ENCODE results near the gene EVX2.
A peak's percentile ranks its signal among the peaks of the same experiment; 100 is the strongest.

EVX2 gene

GRCh38 chr2:176111846-176112374, 28.1 kb upstream of the EVX2 start:
- H3K36me3 ChIP-seq (ENCODE audit: control insufficient read depth, insufficient read depth, low read length), result no peaks in the 10 kb centered on the region
- H3K9me3 ChIP-seq (ENCODE audit: control insufficient read depth, insufficient read depth, low read depth, low read length), result no peaks in the 10 kb centered on the region
- peaks cover 99% of the 10 kb centered on the region for H3K27me3 ChIP-seq (ENCODE audit: control insufficient read depth, insufficient read depth, low read length)
- no peak overlapping the region for H3K27ac ChIP-seq (ENCODE audit: low read depth, low read length)
- no peak overlapping the region for H3K4me3 ChIP-seq (ENCODE audit: low read depth, low read length)
- peak overlapping the region; percentile 61 for H3K9ac ChIP-seq (ENCODE audit: low read length)
- H3K4me1 ChIP-seq (ENCODE audit: control insufficient read depth, insufficient read depth, low read length), result peaks cover 7% of the 10 kb centered on the region

GRCh38 chr2:176111309-176111663, 27.5 kb upstream of the EVX2 start:
- H3K36me3 ChIP-seq (ENCODE audit: control insufficient read depth, insufficient read depth, low read length), result no peaks in the 10 kb centered on the region
- peaks cover 99% of the 10 kb centered on the region for H3K27me3 ChIP-seq (ENCODE audit: control insufficient read depth, insufficient read depth, low read length)

GRCh38 chr2:176110415-176111308, 26.9 kb upstream of the EVX2 start:
- Histone ChIP-seq H3K27me3 (ENCODE audit: control insufficient read depth, insufficient read depth, low read length) (peaks cover 99% of the 10 kb centered on the region), H3K27ac (ENCODE audit: low read depth, low read length) (no peak overlapping the region), H3K9ac (ENCODE audit: low read length) (no peak overlapping the region), H3K4me3 (ENCODE audit: low read depth, low read length) (no peak overlapping the region), H3K36me3 (ENCODE audit: control insufficient read depth, insufficient read depth, low read length) (no peaks in the 10 kb centered on the region), H3K4me1 (ENCODE audit: control insufficient read depth, insufficient read depth, low read length) (peaks cover 13% of the 10 kb centered on the region), H3K9me3 (ENCODE audit: control insufficient read depth, insufficient read depth, low read depth, low read length) (no peaks in the 10 kb centered on the region)

More at GRCh38 chr2:176111309-176111663, 27.5 kb upstream of the EVX2 start:
- Histone ChIP-seq H3K4me3 (ENCODE audit: low read depth, low read length) (no peak overlapping the region), H3K9ac (ENCODE audit: low read length) (peak overlapping the region; percentile 27), H3K4me1 (ENCODE audit: control insufficient read depth, insufficient read depth, low read length) (peaks cover 8% of the 10 kb centered on the region), H3K9me3 (ENCODE audit: control insufficient read depth, insufficient read depth, low read depth, low read length) (no peaks in the 10 kb centered on the region), H3K27ac (ENCODE audit: low read depth, low read length) (no peak overlapping the region)

- no peak overlapping the region; the same call in 1 of the 2 replicates for H3K4me3 ChIP-seq (ENCODE audit: low read depth, low read length)
- no peaks in the 10 kb centered on the region for H3K9me3 ChIP-seq (ENCODE audit: control insufficient read depth, insufficient read depth, low read depth, low read length)
- H3K36me3 ChIP-seq (ENCODE audit: control insufficient read depth, insufficient read depth, low read length), result no peaks in the 10 kb centered on the region
- H3K9ac ChIP-seq (ENCODE audit: low read length), result peak overlapping the region; percentile 74
- H3K27ac ChIP-seq (ENCODE audit: low read depth, low read length), result no peak overlapping the region
- H3K27me3 ChIP-seq (ENCODE audit: control insufficient read depth, insufficient read depth, low read length), result peaks cover 99% of the 10 kb centered on the region
- H3K4me1 ChIP-seq (ENCODE audit: control insufficient read depth, insufficient read depth, low read length), result peaks cover 21% of the 10 kb centered on the region
These were observed 26.2 kb upstream of the EVX2 start for GRCh38 chr2:176109946-176110345.

- Histone ChIP-seq H3K9ac (ENCODE audit: low read length) (peak overlapping the region; percentile 74), H3K27me3 (ENCODE audit: control insufficient read depth, insufficient read depth, low read length) (peaks cover 99% of the 10 kb centered on the region), H3K36me3 (ENCODE audit: control insufficient read depth, insufficient read depth, low read length) (no peaks in the 10 kb centered on the region), H3K27ac (ENCODE audit: low read depth, low read length) (no peak overlapping the region), H3K9me3 (ENCODE audit: control insufficient read depth, insufficient read depth, low read depth, low read length) (no peaks in the 10 kb centered on the region), H3K4me3 (ENCODE audit: low read depth, low read length) (peak overlapping the region; percentile 25; the same call in 1 of the 2 replicates), H3K4me1 (ENCODE audit: control insufficient read depth, insufficient read depth, low read length) (peaks cover 27% of the 10 kb centered on the region)
These were observed 25.6 kb upstream of the EVX2 start for GRCh38 chr2:176109192-176109901.

GRCh38 chr2:176107731-176108181, 24.0 kb upstream of the EVX2 start:
- no peak overlapping the region for H3K9ac ChIP-seq (ENCODE audit: low read length)
- no peak overlapping the region for H3K4me3 ChIP-seq (ENCODE audit: low read depth, low read length)
- H3K9me3 ChIP-seq (ENCODE audit: control insufficient read depth, insufficient read depth, low read depth, low read length), result no peaks in the 10 kb centered on the region
- H3K4me1 ChIP-seq (ENCODE audit: control insufficient read depth, insufficient read depth, low read length), result peaks cover 33% of the 10 kb centered on the region
- H3K27ac ChIP-seq (ENCODE audit: low read depth, low read length), result no peak overlapping the region
- H3K27me3 ChIP-seq (ENCODE audit: control insufficient read depth, insufficient read depth, low read length), result peaks cover 99% of the 10 kb centered on the region
- no peaks in the 10 kb centered on the region for H3K36me3 ChIP-seq (ENCODE audit: control insufficient read depth, insufficient read depth, low read length)

GRCh38 chr2:176106581-176107539, 23.1 kb upstream of the EVX2 start, which contains the start of gene HOXD11:
HOXD11 (plus strand) TSS chr2:176107280; CDS start chr2:176107356, 76 bp downstream.
- H3K27me3 ChIP-seq (ENCODE audit: control insufficient read depth, insufficient read depth, low read length), result peaks cover 99% of the 10 kb centered on the region
- no peaks in the 10 kb centered on the region for H3K9me3 ChIP-seq (ENCODE audit: control insufficient read depth, insufficient read depth, low read depth, low read length)

GRCh38 chr2:176105730-176106580, 22.2 kb upstream of the EVX2 start:
- Histone ChIP-seq H3K9me3 (ENCODE audit: control insufficient read depth, insufficient read depth, low read depth, low read length) (no peaks in the 10 kb centered on the region), H3K27me3 (ENCODE audit: control insufficient read depth, insufficient read depth, low read length) (peaks cover 99% of the 10 kb centered on the region), H3K4me3 (ENCODE audit: low read depth, low read length) (peak overlapping the region; percentile 52), H3K9ac (ENCODE audit: low read length) (peak overlapping the region; percentile 62), H3K27ac (ENCODE audit: low read depth, low read length) (no peak overlapping the region), H3K36me3 (ENCODE audit: control insufficient read depth, insufficient read depth, low read length) (no peaks in the 10 kb centered on the region), H3K4me1 (ENCODE audit: control insufficient read depth, insufficient read depth, low read length) (peaks cover 33% of the 10 kb centered on the region)

More at GRCh38 chr2:176106581-176107539, 23.1 kb upstream of the EVX2 start, which contains the start of gene HOXD11:
- Histone ChIP-seq H3K4me3 (ENCODE audit: low read depth, low read length) (peak within 1 kb of the TSS; percentile 52), H3K36me3 (ENCODE audit: control insufficient read depth, insufficient read depth, low read length) (no peaks in the 10 kb centered on the region), H3K9ac (ENCODE audit: low read length) (peak within 1 kb of the TSS; percentile 62), H3K27ac (ENCODE audit: low read depth, low read length) (no peak within 1 kb of the TSS), H3K4me1 (ENCODE audit: control insufficient read depth, insufficient read depth, low read length) (peaks cover 33% of the 10 kb centered on the region)

GRCh38 chr2:176105078-176105729, 21.4 kb upstream of the EVX2 start:
- Histone ChIP-seq H3K4me1 (ENCODE audit: control insufficient read depth, insufficient read depth, low read length) (peaks cover 40% of the 10 kb centered on the region), H3K27me3 (ENCODE audit: control insufficient read depth, insufficient read depth, low read length) (peaks cover 99% of the 10 kb centered on the region), H3K36me3 (ENCODE audit: control insufficient read depth, insufficient read depth, low read length) (no peaks in the 10 kb centered on the region), H3K4me3 (ENCODE audit: low read depth, low read length) (peak overlapping the region; percentile 52), H3K9me3 (ENCODE audit: control insufficient read depth, insufficient read depth, low read depth, low read length) (no peaks in the 10 kb centered on the region), H3K9ac (ENCODE audit: low read length) (peak overlapping the region; percentile 62), H3K27ac (ENCODE audit: low read depth, low read length) (no peak overlapping the region)
